DMS 273 (cell line): ENCODE data around the gene DIAPH2.
"Not testable (repeated sequence)": the region's sequence is repeated elsewhere in the genome, so short reads cannot be mapped to it uniquely, and the experiment has no call there.

Experiments
- DNase-seq: peaks from one replicate; lab custom pipeline; 2025; ENCODE audit not compliant: unreplicated experiment; lab: John Stamatoyannopoulos, UW

The DIAPH2 gene

DNA sequence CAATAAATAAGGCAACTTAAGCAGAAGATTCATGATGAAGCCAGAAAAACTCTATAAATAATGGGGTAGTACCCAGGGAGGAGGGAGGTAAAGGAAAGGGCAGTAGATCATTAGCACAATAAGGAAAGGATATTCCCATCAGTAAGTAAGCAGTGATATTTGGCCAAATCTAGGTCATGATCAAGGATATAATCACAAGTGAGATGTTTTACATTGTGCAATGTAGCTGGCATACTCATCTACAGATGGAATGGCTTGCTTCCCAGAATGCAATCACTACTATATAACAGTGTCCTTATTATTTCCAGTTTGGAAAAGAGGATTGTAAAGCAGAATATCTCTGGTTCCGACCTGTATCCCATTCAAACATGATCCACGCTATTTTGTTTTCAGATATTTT, 682.5 kb downstream of the DIAPH2 start:
- DNase-seq, result no peak

DNA sequence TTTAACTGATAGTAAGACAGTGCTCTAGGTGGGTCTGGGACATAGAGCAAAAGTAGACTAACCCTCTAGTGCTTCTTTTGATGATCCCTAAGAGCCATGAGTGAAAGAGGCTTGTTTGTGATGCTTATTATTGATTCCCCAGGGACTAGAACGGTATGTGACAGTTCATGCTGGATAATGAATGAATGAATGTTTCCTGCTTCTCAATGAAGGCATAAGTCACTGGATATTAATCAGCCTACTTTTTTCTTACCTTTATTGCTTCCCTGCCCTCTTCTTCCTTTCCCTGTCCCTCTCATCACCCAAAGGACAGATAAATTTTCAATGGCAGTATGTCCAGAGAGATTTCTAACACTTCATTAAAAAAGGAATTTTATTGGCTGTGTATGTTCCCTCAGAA, 685.3 kb downstream of the DIAPH2 start:
- no peak for DNase-seq

DNA sequence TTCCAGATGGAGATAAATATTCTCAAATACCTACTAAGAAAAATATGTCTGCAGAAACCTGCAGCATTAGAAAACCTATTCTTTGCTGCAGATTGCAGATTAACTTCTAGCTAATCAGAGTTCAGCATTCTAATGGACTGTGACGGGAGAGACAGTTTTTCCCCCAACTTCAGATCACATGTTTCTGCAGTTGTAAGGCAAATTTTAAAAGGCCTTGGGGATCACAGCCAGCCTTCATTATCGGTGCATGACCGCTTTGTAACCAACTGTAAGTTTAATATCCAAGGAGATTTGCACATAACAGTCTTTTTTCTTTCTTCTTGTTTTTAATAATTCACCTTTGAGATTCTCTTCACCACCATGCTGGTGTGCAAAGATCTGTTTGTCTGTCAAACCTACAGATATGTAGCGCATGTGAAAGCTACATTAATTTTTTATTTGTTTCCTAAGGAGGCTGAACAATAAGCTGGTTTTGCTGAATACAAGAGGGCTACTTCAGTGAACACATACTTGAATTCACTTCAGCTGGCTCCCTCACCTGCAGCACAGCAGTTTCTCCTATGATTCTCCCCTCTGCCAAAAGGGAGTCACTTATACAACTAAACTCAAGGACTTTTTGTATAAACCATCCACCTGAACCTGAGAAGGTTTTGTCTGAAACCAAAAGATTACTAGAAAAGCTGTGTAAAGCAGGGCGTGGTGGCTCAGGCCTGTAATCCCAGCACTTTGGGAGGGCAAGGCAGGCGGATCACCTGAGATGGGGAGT, 687.5 kb downstream of the DIAPH2 start:
- no peak for DNase-seq

DNA sequence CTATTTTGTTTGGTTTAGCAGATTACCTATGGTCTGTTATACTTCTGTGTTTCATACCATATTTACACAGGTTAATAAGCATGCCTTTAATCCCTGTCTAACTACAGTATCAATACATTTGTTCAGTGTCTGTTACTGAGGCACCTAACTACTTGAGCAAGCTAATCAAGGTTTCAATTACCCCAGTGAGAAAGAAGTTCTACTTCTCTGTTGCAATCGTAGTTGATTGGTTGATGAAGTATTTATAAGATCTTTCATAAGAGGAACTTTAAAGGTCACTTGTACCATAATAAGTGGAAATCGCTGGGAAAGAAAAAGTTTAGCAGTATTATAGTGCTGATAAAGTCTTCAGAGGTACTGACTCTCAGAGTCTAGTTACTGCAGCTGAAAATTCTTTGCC, 689.6 kb downstream of the DIAPH2 start:
- no peak for DNase-seq

DNA sequence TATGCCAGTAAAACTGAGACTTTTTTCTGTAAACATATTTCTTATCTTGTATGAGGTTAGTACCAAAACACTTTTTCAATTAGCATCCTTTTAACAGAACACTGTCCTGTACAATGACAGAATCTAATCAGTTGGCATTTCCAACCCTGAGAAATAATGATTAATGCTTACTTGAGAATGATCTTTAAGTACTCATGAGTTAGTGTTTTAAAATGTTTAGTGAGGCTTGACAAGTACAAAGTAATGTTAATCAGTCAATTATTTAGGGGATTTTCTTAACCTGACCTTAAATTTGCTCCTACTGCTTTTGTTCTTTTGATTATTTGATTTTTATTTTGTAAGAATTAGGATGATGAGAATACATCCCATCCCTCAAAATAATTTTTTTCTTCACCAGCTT, 695.6 kb downstream of the DIAPH2 start:
- no peak for DNase-seq

DNA sequence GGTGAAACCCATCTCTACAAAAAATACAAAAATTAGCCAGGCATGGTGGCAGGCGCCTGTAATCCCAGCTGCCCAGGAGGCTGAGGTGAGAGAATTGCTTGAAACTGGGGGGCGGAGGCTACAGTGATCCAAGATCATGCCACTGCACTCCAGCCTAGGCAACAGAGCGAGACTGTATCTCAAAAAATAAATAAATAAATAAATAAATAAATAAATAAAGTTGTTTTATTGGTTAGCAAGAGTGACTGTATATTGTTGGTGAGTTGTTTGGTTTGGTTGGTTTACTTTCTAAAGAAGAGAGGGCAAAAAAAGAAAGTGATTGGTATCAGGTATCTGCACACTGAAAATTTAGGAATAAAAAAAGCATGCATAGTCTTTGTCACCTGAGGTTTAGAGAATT, 700.0 kb downstream of the DIAPH2 start:
- no peak for DNase-seq

DNA sequence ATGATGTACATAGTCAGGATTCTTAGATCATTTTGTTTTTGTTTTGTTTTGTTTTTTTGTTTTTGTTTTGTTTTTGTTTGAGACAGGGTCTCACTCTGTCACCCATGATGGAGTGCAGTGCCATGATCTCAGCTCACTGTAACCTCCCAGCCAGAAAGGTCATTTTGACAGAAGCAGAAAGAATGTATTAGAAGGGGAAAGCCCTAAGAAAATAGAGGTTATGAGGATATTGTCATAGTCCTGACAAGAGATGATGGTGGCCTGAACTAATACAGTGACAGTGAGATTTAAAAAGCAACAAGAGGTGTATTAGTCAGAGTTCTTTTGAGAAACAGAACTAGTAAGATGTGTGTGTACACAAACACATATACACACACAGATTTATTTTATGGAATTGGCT, 702.4 kb downstream of the DIAPH2 start:
- no peak for DNase-seq

DNA sequence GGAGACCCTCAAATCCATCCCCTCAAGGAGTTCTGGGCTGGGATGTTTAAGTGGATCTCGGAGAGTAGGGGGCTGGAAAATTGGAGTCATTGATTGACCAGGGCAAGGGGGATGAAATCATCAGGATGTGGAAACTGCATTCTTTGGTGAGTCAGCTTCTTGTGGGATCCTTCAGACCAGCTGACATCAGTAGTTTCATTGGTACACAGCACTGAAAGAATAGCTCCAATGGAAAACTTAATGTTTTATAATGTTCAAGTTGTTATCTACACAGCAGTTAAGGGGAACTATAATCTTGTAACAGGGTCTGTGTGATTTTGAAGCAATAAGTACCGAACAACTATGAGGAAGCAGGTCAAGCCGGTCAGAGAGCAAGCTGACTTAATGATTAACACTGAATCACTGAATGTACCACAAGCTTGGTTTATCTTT, 705.1 kb downstream of the DIAPH2 start:
- no peak for DNase-seq

DNA sequence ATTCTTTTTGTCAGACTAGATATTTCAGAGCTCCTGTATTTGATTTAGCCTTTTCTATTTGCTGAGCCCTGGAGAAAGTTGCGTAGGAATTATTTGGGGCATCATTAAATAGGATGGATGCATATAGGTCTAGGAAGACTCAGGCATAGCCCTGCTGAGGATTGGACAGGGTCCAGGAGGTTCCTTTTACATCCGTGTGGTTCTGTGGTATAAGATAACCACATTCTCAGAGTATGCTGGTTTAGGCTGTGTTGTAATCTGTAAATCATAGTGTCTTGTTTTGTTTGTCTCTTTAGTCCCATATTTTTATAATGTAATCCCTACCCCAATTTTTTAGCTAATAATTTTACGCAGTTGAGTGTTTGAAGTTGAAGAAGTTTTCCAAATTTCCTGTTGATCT, 712.7 kb downstream of the DIAPH2 start:
- no peak for DNase-seq

DNA sequence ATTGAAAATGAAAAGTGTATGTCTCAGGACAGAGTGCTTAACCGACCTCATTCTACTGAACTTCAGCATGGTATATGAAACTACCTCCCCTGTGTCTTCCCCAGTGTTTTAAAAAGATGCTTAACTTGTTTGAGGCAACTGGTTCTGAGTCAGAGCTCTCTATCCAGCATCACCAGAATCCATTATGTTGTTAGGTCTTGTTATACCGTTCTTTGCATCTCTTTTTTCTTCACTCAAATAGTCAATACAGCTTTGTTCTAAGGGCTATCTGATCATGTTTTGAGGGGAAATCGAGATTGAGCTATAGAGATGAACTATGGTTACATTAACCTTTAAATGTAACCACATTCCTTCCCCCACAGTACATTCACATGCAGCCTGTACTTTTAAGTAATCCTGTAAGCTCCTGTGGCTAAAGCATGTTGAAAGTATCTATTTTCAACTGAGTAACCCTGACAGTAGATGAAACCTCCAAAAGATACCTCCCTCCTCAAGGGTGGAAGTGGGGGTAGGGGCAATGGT, 713.4 kb downstream of the DIAPH2 start:
- DNase-seq, result no peak

DNA sequence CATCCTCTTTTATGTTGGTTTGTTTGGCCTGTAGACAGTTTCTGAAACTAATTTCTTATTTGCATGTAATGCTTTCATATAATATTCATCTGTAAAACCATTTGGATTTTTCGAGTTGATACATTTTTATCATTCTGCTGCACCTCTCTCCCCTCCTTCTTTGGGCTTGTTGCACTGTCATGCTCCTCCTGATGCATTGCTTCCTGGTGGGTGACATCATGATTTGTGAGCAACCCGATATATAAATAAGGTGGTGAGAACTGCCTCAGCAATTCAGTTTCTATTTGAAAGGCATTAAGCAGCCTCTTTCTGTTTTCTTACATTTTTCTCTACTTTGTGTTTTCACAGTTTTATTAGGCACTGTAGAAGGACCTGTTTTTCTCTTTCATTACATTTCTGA, 714.8 kb downstream of the DIAPH2 start:
- no peak for DNase-seq

DNA sequence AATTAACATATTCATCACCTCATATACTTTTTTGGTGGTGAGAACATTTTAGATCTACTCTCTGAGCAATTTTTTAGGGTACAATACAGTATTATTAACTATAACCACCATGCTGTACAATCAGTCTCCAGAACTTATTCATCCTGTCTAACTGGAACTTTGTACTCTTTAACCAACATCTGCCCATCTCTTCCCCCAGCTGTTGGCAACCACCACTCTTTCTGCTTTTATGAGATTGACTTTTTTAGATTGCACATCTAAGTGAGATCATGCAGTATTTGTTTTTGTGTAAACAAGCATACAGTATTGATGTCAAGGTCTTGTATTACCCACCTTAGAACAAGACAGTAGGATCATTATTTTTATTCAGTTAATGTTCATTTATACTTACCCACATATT, 715.9 kb downstream of the DIAPH2 start:
- DNase-seq, result no peak

DNA sequence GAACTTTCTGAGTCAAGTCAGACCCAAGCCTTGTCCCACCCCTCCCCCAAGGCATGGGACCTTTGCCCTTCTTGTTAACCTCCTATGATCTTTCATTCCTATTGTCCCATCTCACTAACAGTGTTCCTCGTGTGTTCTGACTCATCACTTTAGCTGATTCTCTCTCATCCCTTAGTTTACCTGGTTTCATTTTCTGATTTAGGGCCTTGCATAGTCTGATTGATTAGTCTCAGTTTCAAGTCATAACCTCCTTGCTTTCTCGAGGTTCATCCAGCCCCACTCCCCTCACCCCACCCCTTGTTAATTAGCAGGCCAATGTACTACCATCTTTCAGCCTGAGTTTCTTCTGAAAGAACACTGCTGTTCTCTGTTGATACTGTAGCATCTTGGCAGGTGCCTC, 716.5 kb downstream of the DIAPH2 start:
- DNase-seq, result no peak

DNA sequence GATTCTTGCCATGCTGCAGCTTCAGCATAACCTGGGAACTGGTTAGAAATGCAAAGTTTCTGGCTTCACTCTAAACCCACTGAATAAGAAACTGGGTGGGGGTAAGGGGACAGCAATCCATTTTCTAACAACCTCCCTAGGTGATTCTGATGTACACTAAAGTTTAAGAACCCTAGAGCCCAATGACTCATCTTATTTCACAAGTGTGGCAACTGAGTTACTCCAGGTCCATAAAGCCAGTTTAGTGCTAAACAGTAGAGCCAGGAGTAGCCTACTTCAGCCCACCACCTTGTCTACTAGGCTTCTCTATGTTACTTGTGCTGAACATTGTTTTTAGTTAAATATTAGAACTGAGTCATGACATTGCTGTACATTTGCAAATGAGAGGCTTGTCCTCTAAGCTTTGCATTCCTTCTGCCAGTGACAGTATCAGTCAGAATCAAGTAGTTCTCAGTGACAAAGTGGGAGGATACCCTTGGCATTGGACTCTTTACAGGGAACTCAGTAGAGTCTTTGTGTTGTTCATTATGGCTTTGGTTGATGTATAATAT, 717.0 kb downstream of the DIAPH2 start:
- no peak for DNase-seq

DNA sequence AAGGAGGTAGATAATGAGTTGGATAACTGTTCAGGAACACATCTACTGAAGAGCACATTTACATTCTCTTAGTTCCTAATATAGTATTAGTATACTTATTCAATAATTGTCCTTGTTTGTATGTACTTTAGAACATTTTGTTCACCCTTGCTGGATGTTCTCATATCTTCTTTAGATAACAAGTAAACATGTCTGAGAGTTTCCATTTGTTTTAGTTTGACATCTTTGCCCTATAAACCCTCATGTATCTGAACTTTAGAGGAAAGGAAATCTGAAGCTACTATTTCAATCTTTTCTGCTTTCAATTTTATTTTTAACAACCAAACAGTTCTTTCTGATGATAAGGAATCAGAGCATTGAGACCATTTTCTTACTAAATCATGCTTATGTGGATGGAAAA, 717.7 kb downstream of the DIAPH2 start:
- no peak for DNase-seq

DNA sequence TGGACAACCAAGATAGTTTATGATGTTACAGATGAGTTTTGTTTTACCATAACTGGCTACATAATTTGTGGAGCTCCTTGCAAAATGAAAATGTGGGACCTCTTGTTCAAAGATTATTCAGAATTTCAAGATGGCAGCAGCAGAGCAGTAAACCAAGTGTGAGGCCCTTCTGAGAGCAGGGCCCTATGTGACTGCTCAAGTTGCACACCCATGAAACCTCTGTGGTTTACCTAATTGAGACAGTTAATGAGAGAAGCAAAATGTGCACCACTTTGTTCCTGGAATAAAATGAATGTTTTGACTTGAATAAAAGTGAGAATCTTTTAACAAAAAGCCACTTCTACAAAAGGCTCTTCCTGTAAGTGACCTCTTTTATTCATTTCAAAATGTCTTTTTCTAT, 718.3 kb downstream of the DIAPH2 start:
- no peak for DNase-seq

DNA sequence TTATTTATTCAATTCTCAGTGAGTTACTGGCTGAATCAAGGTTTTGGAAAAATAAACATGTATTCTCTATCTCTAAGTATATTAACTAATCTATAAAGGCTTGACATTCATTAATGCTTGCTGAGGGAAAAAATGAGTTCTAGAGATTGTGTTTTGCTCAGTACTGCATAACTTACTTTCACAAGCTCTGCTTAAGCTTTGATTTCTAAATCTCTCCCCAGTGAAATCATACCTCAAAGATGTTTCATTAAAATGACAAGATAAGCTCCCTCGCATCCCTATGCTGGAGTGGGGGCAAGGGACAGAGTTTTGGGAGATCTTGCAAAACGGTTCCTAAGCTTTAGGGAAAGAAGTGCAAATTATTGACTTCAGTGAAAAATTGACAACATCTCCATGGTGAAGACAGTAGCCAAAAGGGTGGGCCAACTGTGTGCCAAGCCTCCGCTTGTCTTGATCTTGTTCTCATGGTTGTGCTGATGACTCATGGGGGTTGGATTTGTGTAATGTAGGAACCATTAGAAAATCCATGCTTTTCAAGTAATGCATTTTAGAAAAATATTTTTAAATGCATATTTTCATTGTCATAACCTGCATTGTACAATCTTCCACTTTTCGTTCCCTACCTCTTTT, 720.5 kb downstream of the DIAPH2 start:
- no peak for DNase-seq

DNA sequence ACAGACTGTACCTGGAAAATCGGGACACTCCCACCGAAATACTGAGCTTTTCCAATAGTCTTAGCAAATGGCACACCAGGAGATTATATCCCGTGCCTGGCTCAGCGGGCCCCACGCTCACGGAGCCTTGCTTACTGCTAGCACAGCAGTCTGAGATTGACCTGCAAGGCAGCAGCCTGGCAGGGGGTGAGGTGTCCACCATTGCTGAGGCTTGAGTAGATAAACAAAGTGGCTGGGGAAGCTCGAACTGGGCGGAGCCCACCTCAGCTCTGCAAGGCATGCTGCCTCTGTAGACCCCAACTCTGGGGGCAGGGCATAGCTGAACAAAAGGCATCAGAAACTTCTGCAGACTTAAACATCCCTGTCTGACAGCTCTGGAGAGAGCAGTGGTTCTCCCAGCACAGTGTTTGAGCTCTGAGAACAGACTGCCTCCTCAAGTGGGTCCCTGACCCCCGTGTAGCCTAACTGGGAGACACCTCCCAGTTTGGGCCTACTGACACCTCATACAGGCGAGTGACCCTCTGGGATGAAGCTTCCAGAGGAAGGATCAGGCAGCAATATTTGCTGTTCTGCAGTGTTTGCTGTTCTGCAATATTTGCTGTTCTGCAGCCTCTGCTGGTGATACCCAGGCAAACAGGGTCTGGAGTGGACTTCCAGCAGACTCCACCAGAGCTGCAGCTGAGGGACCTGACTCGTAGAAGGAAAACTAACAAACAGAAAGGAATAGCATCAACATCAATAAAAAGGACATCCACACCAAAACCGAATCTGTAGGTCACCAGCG, 725.2 kb downstream of the DIAPH2 start:
- DNase-seq, result not testable (repeated sequence)

DNA sequence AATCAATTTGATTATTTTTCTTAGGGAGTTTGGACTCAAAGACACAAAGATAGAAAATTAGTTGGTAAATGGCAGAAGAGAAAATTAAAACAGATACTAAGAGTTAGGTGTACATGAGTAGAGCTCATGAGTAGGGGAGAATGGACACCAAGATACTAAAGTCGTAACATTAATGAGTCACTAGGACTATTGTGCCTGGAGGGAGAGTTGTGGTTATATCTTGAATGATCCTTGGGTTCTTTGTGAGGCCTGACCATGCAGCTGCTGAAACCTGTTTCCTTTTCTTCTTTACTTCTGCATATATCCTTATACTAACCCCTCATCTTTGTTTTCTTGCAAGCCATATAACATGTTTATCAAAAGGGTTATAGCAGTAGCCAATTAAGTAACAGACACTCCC, 731.8 kb downstream of the DIAPH2 start:
- DNase-seq, result no peak

DNA sequence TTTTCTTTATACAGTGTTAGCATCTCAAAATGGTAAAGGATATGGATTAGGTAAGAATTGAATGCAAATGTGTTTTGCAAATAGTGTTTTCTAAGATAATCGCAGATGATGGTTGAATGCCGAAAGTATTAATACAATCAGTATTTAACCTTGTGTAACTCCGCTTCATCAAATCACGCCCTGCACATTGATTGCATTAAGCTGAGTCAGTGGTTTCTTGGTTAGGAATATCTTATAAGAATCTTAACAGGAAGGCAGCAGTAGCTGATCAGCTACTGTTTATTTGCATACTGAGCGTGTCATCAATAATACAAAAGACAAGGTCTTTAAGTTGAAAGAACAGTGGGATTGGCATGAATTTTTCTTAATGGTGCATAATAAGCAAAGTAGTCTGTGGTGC, 744.5 kb downstream of the DIAPH2 start:
- DNase-seq, result no peak

DNA sequence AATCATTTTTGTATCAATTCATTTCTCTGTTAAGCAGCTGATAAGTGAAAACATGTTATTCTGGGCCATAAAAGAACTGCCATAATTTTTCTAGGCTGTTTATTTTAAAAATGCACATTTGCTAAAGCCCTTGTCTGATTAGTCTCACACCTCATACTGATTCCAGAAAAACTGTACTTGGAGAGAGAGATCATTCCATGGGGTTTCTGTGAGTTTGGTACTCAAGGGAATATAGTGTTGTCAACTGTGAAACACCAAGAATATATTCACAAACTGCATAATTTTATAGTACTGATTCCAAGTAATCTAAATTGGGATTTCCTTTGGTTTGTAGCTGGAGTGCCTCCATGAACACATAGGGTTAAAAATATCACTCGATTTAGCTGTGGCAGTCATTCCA, 746.6 kb downstream of the DIAPH2 start:
- no peak for DNase-seq
